HG02884 (cell line): ENCODE results near the gene KIAA1328.
A peak's percentile ranks its signal among the peaks of the same experiment; 100 is the strongest.

Experiments used
- ATAC-seq: cut with Tn5 transposase; IDR thresholded peaks from one replicate; pipeline ENCODE4 v1.9.1; 2021; ENCODE audit warnings: mild to moderate bottlenecking, moderate library complexity; ENCODE audit not compliant: unreplicated experiment

Gene KIAA1328

DNA sequence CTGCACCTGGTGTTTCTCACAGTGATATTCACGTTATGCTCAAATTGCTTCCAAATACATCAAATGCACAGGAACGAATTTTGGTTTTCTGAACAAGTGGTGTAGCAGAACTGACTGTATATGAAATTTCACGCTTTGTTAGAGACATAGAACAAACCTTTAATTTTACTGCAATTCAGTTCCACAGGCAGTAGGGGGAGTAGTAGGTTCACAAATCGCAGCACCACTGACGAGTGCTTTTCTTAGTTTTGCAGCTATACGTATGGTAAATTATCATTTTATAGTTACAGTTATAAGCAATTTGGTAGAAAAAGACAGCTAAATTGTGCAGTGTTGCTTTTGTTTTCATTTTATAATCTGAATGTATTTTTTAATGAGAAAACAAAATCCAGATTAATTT is 113.3 kb downstream of the KIAA1328 start:
- peak; percentile 80 for ATAC-seq

- no peak for ATAC-seq
Observed at GRCh38 chr18:36947820-36948348, 119.0 kb downstream of the KIAA1328 start.

GRCh38 chr18:36950282-36950681 is 121.4 kb downstream of the KIAA1328 start:
- ATAC-seq, result no peak

DNA sequence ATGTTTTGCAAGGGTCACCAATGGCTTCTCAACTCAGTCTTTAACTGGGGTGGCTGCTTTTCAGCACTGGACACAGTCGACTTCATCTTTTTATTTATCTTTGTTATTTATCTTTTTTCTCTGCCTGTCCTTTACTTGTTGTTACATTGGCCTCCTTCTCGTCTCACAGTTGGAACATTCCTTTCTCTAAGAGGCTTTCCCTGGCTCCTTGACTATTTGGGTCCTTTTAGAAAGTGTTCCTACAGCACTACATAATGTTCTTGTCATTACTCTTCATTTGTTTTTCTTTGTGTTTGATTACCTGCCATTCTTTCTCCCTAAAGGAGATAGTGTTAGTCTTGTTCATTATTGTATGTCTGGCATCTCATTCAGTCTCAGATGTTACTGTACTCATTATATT is 122.0 kb downstream of the KIAA1328 start:
- no peak for ATAC-seq

DNA sequence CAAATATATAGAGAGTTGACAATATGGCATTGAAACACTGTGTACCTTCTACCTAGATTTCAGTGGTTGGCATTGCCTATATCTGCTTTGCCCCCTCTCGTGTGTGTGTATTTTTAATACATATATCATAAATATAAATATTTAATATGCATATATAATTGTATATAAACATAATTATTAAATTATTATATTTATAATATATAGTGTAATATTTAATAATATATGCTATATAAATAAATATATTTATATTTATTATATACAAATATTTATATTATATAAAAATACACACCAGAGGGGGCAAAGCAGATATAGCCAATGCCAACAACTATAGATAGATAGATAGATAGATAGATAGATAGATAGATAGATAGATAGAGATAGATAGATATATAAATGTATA is 124.1 kb downstream of the KIAA1328 start:
- ATAC-seq, result no peak

DNA sequence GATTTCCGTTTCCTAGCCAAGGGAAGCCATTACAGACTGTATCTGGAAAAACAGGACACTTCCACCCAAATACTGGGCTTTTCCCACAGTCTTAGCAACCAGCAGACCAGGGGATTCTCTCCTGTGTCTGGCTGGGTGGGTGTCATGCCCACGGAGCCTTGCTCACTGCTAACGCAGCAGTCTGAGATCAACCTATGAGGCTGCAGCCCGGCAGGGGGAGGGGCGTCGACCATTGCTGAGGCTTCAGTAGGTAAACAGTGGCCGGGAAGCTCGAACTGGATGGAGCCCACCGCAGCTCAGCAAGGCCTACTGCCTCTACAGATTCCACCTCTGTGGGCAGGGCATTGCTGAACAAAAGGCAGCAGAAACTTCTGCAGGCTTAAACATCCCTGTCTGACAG is 131.1 kb downstream of the KIAA1328 start:
- ATAC-seq, result no peak

GRCh38 chr18:36963464-36963863 is 134.5 kb downstream of the KIAA1328 start:
- no peak for ATAC-seq

- no peak for ATAC-seq
Observed at GRCh38 chr18:36974686-36975085, 145.8 kb downstream of the KIAA1328 start.

GRCh38 chr18:36977121-36977520 is 148.2 kb downstream of the KIAA1328 start:
- ATAC-seq, result no peak

DNA sequence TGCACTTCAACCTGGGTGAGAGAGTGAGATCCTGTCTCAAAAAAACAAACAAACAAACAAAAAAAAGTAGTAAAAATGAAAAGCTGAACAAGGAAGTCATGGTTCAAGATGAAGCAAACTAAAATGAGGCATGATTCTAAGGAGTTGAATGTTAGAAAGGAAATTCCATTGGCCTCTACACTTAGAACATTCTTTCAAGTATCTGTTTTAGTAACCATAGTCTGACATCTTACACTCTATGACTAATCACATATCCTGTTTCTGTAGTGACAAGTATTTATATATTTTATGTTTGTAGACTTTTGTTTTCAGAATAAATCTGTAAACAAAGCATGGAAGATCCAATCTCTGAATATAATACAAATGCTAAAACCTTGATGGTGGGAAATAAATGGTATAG is 164.1 kb downstream of the KIAA1328 start:
- ATAC-seq, result peak; percentile 88

GRCh38 chr18:37006742-37007141 is 177.8 kb downstream of the KIAA1328 start:
- peak; percentile 94 for ATAC-seq

- no peak for ATAC-seq
Observed at GRCh38 chr18:37012452-37012851, 183.5 kb downstream of the KIAA1328 start.

GRCh38 chr18:37019157-37019827 is 190.4 kb downstream of the KIAA1328 start:
- ATAC-seq, result no peak

DNA sequence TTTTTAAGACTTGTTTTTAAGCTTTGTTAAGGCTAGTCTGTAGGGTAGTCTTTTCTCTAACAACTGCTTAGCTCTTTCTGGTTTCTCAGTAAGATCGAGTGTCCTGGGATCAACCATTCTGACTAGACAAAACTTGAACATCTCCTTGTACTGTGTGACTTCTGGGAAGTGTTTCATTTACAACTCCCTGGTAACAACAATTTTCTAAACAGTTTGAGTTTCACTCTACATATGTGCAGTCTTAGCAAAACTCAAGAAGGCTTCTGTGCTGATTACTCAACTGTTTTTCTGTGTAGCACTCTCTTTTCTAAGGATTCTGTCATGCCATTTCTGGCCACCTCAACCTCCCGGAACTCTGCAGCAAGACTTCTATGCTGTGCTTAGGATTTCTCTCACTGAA is 204.5 kb downstream of the KIAA1328 start:
- no peak for ATAC-seq

GRCh38 chr18:37042381-37042780 is 213.5 kb downstream of the KIAA1328 start:
- no peak for ATAC-seq

DNA sequence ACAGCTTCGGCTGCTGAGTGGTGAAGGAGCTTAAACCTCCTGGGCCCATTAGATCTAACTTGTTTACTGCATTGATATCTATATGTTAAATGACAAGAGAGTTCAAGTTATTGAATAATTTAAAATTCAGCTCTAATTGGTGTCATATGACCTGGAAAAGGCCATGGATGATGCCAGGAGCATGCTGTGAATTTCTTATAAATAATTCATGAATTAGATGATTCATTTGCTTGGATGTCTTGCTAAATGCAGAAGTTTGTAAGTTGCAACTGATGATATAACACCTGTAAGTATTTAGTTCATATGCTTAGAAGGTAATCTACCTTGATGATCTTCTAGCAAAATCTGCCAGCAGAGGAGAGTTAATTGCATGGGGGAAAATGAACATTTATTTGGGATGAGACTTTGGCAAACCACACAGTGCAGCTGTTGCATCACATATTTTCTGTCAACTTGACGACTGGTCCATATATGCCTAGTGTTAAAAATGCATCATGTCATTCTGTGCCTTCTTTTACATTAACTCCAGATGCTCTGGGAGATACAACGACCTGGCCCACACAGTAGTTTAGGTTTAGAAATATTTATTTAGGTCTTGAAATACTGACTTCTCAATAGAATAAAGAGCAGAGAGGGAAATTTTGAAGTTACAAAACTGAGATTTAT is 226.3 kb downstream of the KIAA1328 start:
- ATAC-seq, result no peak

DNA sequence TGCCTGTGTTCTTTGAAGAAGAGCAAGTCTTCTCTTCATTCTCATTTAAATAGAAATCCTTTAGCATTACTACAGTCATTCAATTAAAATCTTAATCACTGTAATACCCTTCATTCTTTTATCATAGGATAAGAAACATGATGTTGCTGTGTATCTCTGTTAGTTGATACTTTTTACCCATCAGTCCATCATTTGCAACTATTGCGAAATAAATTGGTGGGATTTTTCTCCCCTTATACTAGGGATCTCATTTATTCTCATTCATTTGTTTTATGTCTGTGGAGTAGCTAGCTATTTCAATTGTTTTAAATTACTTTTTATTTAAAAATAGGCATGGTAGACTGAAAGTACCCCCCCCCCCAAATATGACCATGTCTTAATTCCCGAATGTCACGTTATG is 235.3 kb downstream of the KIAA1328 start:
- no peak for ATAC-seq

DNA sequence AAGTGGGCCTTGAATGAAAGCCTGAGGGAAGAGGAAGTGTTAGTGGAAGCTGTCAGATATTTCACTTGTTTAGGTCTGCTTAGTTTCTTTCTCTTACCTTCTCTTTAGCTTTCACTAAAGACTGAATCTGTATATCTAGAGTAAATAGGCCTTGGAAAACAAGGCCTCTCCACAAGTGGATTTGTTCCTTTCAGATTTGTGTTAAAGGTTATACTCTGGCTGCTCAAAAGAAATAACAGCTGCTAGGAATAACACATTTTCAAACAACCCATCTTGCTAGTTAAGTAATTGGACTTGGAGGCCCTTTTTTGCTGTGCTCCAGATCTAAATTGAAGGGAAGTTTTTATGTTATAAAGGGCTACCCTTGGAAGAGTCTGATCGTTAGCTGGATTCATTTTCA is 236.3 kb downstream of the KIAA1328 start:
- no peak for ATAC-seq

DNA sequence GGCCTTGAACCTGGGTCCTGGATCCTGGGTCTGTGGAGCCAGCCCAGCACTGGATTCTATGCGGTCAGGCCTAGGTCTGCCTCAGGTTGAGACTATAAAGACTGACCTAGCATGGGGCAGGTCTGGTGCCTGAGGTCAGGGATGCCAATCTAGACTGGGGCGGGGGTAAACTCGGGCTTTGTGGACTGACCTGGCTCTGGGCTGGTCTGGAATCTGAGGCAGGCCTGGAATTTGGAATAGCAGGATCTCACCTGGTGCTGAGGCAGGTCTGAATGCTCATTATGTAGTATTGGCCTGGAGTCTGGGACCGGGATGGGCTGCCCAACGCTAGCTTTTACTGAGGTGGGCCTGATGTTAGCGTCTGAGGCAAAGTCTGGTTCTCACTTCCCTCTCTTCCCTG is 256.0 kb downstream of the KIAA1328 start:
- no peak for ATAC-seq

DNA sequence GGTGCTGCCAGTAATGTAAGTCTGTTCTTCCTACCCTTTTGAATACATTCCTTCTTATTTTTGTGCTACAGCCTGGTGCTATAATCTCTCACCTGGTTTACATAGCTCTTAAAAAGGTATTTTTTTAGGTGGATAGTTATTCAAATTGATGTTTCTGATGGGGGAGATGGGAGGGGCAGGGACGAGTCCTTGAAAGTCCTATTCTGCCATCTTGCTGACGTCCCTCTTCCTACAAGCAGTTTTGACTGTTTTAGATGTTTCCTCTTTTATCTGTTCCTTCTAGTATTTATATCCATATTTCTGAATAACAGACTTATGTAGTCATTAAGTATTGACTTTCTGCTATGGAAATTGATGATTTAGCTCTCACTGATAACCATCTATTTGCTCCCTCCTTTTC is 256.4 kb downstream of the KIAA1328 start:
- no peak for ATAC-seq

- ATAC-seq, result no peak
Observed at GRCh38 chr18:37107748-37108522, 279.0 kb downstream of the KIAA1328 start.

GRCh38 chr18:37122877-37123276 is 293.9 kb downstream of the KIAA1328 start:
- ATAC-seq, result no peak
